ENCODE data around the gene PNMA6F.

The PNMA6F gene

GRCh38 chrX:153319295-153320046, 2.1 kb downstream of the PNMA6F start:
- DNase-seq (ENCODE audit: insufficient read length, low spot score), result no peak
- no peak for FAIRE-seq
- no peak for TF ChIP-seq PAX5 (IDR thresholded peaks at IDR 0.05; ENCODE audit: insufficient read depth, low read length, severe bottlenecking)
- TF ChIP-seq POLR2AphosphoS5 (IDR thresholded peaks at IDR 0.05; ENCODE audit: low read depth, low read length), result no peak
- TF ChIP-seq POLR2A (IDR thresholded peaks at IDR 0.05; ENCODE audit: low read depth, low read length), result no peak
- no peak for TF ChIP-seq POU2F2 (IDR thresholded peaks at IDR 0.05; ENCODE audit: low read depth, low read length)
- TF ChIP-seq TAF1 (IDR thresholded peaks at IDR 0.05; ENCODE audit: low read depth, low read length), result no peak
- no peak for TF ChIP-seq SPI1 (IDR thresholded peaks at IDR 0.05; ENCODE audit: low read depth, low read length)

- TF ChIP-seq POLR2A (IDR thresholded peaks at IDR 0.05; ENCODE audit: low read depth, low read length) (no peak), POLR2AphosphoS5 (IDR thresholded peaks at IDR 0.05; ENCODE audit: low read depth, low read length) (no peak), TAF1 (IDR thresholded peaks at IDR 0.05; ENCODE audit: low read depth, low read length) (no peak), SPI1 (IDR thresholded peaks at IDR 0.05; ENCODE audit: low read depth, low read length) (no peak), PAX5 (IDR thresholded peaks at IDR 0.05; ENCODE audit: insufficient read depth, low read length, severe bottlenecking) (no peak), POU2F2 (IDR thresholded peaks at IDR 0.05; ENCODE audit: low read depth, low read length) (no peak)
- FAIRE-seq (no peak), DNase-seq (ENCODE audit: insufficient read length, low spot score) (no peak)
Observed at GRCh38 chrX:153318811-153319210, 2.8 kb downstream of the PNMA6F start.

DNA sequence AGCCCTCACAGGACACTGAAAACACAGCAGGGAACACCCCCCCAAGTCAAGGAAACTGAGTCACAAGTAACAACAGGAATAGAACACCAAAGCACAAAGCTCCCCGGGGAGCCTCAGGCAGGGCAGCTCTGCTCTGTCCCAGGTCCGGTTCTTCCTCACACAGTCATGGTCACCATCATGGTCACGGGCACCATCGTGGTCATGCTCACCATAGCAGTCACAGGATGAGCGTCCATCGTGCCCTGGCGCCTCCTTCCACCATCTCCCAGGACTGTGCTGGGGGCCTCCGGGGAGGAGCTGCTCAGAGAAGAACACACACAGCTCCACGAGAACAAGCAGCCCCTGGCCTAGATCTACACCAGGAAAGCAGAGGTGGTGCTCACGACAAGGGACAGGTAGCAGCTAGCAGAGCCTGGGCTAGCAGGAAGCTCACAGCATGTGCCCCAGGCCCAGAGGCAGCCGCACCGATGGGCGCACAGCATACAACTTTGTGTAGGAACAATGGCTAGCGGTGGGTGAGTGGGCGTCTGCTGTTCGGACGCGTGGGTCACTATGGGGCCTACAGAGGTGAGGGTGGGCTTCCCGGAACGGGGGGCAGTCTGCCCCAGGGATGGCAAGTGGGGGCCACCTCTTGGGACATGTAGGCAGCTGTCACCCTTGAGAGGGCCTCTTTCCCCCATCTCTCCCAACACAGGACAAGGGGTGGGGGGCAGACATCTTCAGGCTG, 3.4 kb downstream of the PNMA6F start:
- no peak for FAIRE-seq
- DNase-seq (ENCODE audit: insufficient read length, low spot score), result no peak
- TF ChIP-seq PAX5 (IDR thresholded peaks at IDR 0.05; ENCODE audit: insufficient read depth, low read length, severe bottlenecking) (no peak), POLR2A (IDR thresholded peaks at IDR 0.05; ENCODE audit: low read depth, low read length) (no peak), TAF1 (IDR thresholded peaks at IDR 0.05; ENCODE audit: low read depth, low read length) (no peak), POLR2AphosphoS5 (IDR thresholded peaks at IDR 0.05; ENCODE audit: low read depth, low read length) (no peak)

- TF ChIP-seq SPI1 (IDR thresholded peaks at IDR 0.05; ENCODE audit: low read depth, low read length) (no peak), TAF1 (IDR thresholded peaks at IDR 0.05; ENCODE audit: low read depth, low read length) (no peak), PAX5 (IDR thresholded peaks at IDR 0.05; ENCODE audit: insufficient read depth, low read length, severe bottlenecking) (no peak), POLR2AphosphoS5 (IDR thresholded peaks at IDR 0.05; ENCODE audit: low read depth, low read length) (no peak), POLR2A (IDR thresholded peaks at IDR 0.05; ENCODE audit: low read depth, low read length) (no peak), POU2F2 (IDR thresholded peaks at IDR 0.05; ENCODE audit: low read depth, low read length) (no peak)
- DNase-seq (ENCODE audit: insufficient read length, low spot score) (no peak), FAIRE-seq (no peak)
Observed at GRCh38 chrX:153317306-153317705, 4.3 kb downstream of the PNMA6F start.

DNA sequence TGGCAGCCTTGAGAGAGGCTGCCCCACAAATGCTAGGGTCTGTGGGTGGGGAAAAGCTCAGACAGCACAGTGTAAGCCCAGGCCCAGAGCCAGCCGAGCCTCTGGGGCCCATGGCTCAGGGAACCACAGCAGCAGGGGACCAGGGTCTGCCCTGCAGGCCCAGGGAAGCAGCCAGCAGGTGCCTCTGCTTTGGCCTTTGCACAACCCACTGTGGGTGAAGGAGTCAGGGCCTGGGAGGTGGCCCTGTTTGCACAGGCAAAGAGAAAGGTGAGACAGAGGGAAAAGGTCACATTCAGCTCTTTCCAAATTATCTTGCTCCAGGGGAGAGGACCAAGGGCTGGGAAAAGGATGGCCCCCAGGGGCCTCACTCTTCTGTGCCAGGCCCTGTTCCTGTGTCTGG, 8.7 kb downstream of the PNMA6F start:
- FAIRE-seq, result no peak
- no peak for DNase-seq (ENCODE audit: insufficient read length, low spot score)
- TF ChIP-seq TAF1 (IDR thresholded peaks at IDR 0.05; ENCODE audit: low read depth, low read length), result no peak
- TF ChIP-seq POLR2A (IDR thresholded peaks at IDR 0.05; ENCODE audit: low read depth, low read length), result no peak
- no peak for TF ChIP-seq SPI1 (IDR thresholded peaks at IDR 0.05; ENCODE audit: low read depth, low read length)

DNA sequence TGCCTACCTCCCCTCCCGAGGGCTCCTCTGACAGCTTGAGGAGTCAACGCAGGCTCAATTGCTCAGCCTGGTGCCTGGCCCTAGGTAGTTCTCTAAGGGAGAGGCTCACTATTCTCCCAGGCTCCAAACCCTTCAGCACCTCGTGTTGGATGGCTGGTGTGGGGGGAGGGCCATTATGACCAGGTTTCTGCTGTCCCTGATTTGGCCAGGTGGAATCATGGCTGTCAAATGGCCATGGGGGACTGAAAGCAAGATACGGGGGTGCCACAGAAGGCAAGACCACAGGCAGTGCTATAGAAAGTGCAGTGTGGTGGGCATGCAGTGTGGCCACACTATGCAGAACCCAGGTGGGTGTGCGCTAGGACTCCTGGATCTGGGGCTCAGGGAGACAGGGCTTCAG, 9.5 kb downstream of the PNMA6F start:
- TF ChIP-seq POU2F2 (IDR thresholded peaks at IDR 0.05; ENCODE audit: low read depth, low read length) (no peak), SPI1 (IDR thresholded peaks at IDR 0.05; ENCODE audit: low read depth, low read length) (no peak)
- no peak for FAIRE-seq
- no peak for DNase-seq (ENCODE audit: insufficient read length, low spot score)

DNA sequence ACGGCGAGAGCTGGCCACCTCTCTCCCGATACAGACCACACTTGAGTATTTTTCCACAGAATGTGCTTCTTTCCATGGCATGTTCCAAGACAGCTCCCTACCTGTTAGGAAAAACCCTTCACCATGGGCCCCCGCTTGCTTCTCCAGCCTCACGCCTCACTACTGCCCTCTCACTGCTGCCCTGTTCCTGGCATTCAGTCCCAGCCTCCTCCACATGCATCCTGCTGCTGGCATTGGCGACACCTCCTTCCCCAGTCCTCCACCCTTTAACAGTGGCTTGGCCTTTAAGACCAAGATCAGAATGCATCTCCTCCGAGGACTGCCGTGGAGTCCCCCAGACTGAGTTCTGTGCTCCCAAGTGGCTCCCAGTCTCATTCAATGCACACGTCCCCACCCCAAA, 10.7 kb downstream of the PNMA6F start:
- no peak for TF ChIP-seq TAF1 (IDR thresholded peaks at IDR 0.05; ENCODE audit: low read depth, low read length)
- TF ChIP-seq POU2F2 (IDR thresholded peaks at IDR 0.05; ENCODE audit: low read depth, low read length), result no peak
- no peak for TF ChIP-seq POLR2AphosphoS5 (IDR thresholded peaks at IDR 0.05; ENCODE audit: low read depth, low read length)
- no peak for TF ChIP-seq POLR2A (IDR thresholded peaks at IDR 0.05; ENCODE audit: low read depth, low read length)
- TF ChIP-seq SPI1 (IDR thresholded peaks at IDR 0.05; ENCODE audit: low read depth, low read length), result no peak
- TF ChIP-seq PAX5 (IDR thresholded peaks at IDR 0.05; ENCODE audit: insufficient read depth, low read length, severe bottlenecking), result no peak
- FAIRE-seq (no peak), DNase-seq (ENCODE audit: insufficient read length, low spot score) (no peak)

DNA sequence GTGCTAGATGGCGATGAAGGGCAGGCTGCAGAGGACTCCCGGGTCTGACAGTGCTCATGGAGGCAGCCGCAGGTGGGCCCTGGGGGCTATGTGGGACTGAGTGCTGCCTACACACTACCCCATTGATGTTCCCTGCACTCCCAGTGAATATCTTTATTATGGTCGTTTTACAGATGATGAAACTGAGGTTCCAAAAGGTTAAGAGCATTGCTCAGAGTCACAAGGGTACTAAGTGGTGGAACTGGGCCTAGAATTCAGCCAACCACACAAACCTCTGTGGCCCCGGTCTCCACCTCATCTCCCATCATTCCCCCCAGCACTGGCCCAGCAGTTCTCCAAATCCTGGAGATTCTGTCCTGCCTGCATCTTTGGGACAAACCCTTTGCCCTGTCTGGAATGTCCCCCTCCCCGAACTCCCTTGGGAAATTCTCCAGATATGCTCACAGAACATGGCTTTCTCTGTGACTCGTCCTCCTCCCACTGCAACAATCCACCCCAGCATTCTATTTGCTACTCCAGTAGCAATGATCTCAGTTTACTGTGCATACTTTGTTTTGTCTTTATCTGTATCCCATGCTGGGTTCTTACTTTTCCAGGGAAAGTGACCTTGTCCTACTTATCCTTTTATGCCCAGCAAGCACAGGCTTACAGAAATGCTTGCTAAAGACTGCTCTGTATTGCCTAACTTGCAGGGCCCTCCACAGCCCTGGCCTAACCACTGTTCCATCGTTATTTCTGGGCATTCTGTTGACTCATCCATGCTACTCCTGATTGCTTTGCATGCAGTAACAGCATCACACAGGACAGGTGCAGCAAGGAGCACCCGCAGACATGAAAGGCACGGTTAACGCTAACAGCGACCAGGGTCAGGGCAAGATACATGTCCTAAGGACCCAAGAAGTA, 14.0 kb downstream of the PNMA6F start:
- no peak for TF ChIP-seq TAF1 (IDR thresholded peaks at IDR 0.05; ENCODE audit: low read depth, low read length)
- no peak for TF ChIP-seq SPI1 (IDR thresholded peaks at IDR 0.05; ENCODE audit: low read depth, low read length)
- no peak for TF ChIP-seq PAX5 (IDR thresholded peaks at IDR 0.05; ENCODE audit: insufficient read depth, low read length, severe bottlenecking)
- no peak for FAIRE-seq
- DNase-seq (ENCODE audit: insufficient read length, low spot score), result no peak

- DNase-seq (ENCODE audit: insufficient read length, low spot score) (no peak), FAIRE-seq (no peak)
- no peak for TF ChIP-seq POLR2AphosphoS5 (IDR thresholded peaks at IDR 0.05; ENCODE audit: low read depth, low read length)
- no peak for TF ChIP-seq PAX5 (IDR thresholded peaks at IDR 0.05; ENCODE audit: insufficient read depth, low read length, severe bottlenecking)
- no peak for TF ChIP-seq POU2F2 (IDR thresholded peaks at IDR 0.05; ENCODE audit: low read depth, low read length)
- no peak for TF ChIP-seq TAF1 (IDR thresholded peaks at IDR 0.05; ENCODE audit: low read depth, low read length)
- no peak for TF ChIP-seq SPI1 (IDR thresholded peaks at IDR 0.05; ENCODE audit: low read depth, low read length)
Observed at GRCh38 chrX:153306527-153307115, 14.9 kb downstream of the PNMA6F start.
